Uterus (tissue), 4 donors: ENCODE results near the gene CSAG1. TPM values are rescaled to one million over a fixed set of nuclear protein-coding genes. Genes with fewer than 3 reads are reported as not detected.
"Not testable (repeated sequence)": the region's sequence is repeated elsewhere in the genome, so short reads cannot be mapped to it uniquely, and the experiment has no call there.

Experiments used
- DNase-seq, 2 donors: peaks; one replicate each; pipeline ENCODE4 v3.0.0-alpha.2; 2019 to 2020
- H3K27ac ChIP-seq, 2 donors: fragments of 200-600 bp; sonication (generic); 1 replicate in 1 of 2; 2 replicates in 1 of 2; pipeline ENCODE4 v1.5.1; 2016 to 2018
- H3K27me3 ChIP-seq, 2 donors: fragments of 200-600 bp; sonication (generic); one replicate each; pipeline ENCODE4 v1.5.1; 2018 to 2019; ENCODE audit warnings: control low read depth in 1 of 2
- H3K36me3 ChIP-seq, 2 donors: fragments of 200-600 bp; sonication (generic); one replicate each; pipeline ENCODE4 v1.5.1; 2019; ENCODE audit warnings: control low read depth in 1 of 2
- H3K4me1 ChIP-seq, 2 donors: fragments of 200-600 bp; sonication (generic); one replicate each; pipeline ENCODE4 v1.5.1; 2018 to 2019; ENCODE audit warnings: control low read depth in 1 of 2
- H3K4me3 ChIP-seq, 2 donors: fragments of 200-600 bp; sonication (generic); 1 replicate in 1 of 2; 2 replicates in 1 of 2; pipeline ENCODE4 v1.5.1; 2018 to 2019; ENCODE audit warnings: mild to moderate bottlenecking in 1 of 2
- H3K9me3 ChIP-seq, 2 donors: fragments of 200-600 bp; sonication (generic); one replicate each; pipeline ENCODE4 v1.5.1; 2019; ENCODE audit warnings: control low read depth in 1 of 2
- intact Hi-C: fragments of 100-400 bp; cut with DNase I; formaldehyde crosslinking; loops from one replicate; pipeline ENCODE4 v1.15.1; 2023; ENCODE audit warnings: low total_unique reads
- total RNA-seq, 4 donors: library from RNA; depleted of rRNA in 3 of 4; stranded (reverse); fragments of >200 nt in 3 of 4; gene quantifications; one replicate each; pipeline versions ENCODE4 v1.1.0 to v1.2.4, GENCODE V29; 2014 to 2023
- donor health status: DM: yes; HTN: yes; CAD: no.

The CSAG1 gene
- total RNA-seq, 4 donors from 2014 or later: not detected

- H3K36me3 ChIP-seq, H3K9me3 ChIP-seq, H3K4me1 ChIP-seq, DNase-seq, H3K4me3 ChIP-seq, H3K27ac ChIP-seq, H3K27me3 ChIP-seq, intact Hi-C loops: not testable (repeated sequence)
Observed at GRCh38 chrX:152709173-152709572, 24.3 kb downstream of the CSAG1 start, which contains the start of gene CSAG2. Gene CSAG2, minus strand, starts transcription at chrX:152709273. Its CDS starts 161 bp downstream, at chrX:152709112.

- H3K4me3 ChIP-seq, H3K36me3 ChIP-seq, DNase-seq, H3K9me3 ChIP-seq, H3K4me1 ChIP-seq, H3K27me3 ChIP-seq, H3K27ac ChIP-seq, intact Hi-C loops: not testable (repeated sequence)
Observed at GRCh38 chrX:152706500-152706899, 27.0 kb downstream of the CSAG1 start.

- H3K9me3 ChIP-seq, H3K36me3 ChIP-seq, H3K4me1 ChIP-seq, H3K27ac ChIP-seq, H3K27me3 ChIP-seq, H3K4me3 ChIP-seq, DNase-seq, intact Hi-C loops: not testable (repeated sequence)
Observed at GRCh38 chrX:152700390-152700789, 33.1 kb downstream of the CSAG1 start.

- H3K36me3 ChIP-seq, H3K4me3 ChIP-seq, DNase-seq, intact Hi-C loops, H3K27me3 ChIP-seq, H3K27ac ChIP-seq, H3K4me1 ChIP-seq, H3K9me3 ChIP-seq: not testable (repeated sequence)
Observed at GRCh38 chrX:152697952-152698931, 35.3 kb downstream of the CSAG1 start, which contains the start of gene MAGEA3. Gene MAGEA3, plus strand, starts transcription at chrX:152698794. Its CDS starts 2,039 bp downstream, at chrX:152700833.

GRCh38 chrX:152681012-152681411 is 52.5 kb downstream of the CSAG1 start:
- H3K9me3 ChIP-seq, H3K4me3 ChIP-seq, H3K27me3 ChIP-seq, H3K36me3 ChIP-seq, intact Hi-C loops, H3K27ac ChIP-seq, H3K4me1 ChIP-seq, DNase-seq: not testable (repeated sequence)

Other genes with a start within 250 kb of the CSAG1 start
- gene GABRQ, start 95.8 kb downstream of the CSAG1 start, total RNA-seq: 1 to 10 TPM in 1 of 4 donors, under 1 TPM in 1, not detected in 2; 0.55 to 3.4 TPM
- gene MAGEA3, start 34.9 kb downstream of the CSAG1 start, total RNA-seq: not detected
- gene CSAG2, start 24.4 kb downstream of the CSAG1 start, total RNA-seq: not detected
- not detected for gene MAGEA2B, start 19.1 kb downstream of the CSAG1 start, total RNA-seq
- gene MAGEA12, start within 50 bp of the CSAG1 start, total RNA-seq: not detected
- not detected for gene MAGEA2, start 20.1 kb upstream of the CSAG1 start, total RNA-seq
- not detected for gene CSAG3, start 25.5 kb upstream of the CSAG1 start, total RNA-seq
- under 1 TPM in 1 of 4 donors, not detected in 3; 0.21 TPM for gene MAGEA6, start 36.0 kb upstream of the CSAG1 start, total RNA-seq
- gene CETN2, start 97.0 kb upstream of the CSAG1 start, total RNA-seq: 10 to 100 TPM; 37.9 to 61.5 (median 45.4) TPM
- 10 to 100 TPM in 2 of 4 donors, 1 to 10 TPM in 2; 1.5 to 12.6 (median 8.6) TPM for gene NSDHL, start 97.3 kb upstream of the CSAG1 start, total RNA-seq
- 10 to 100 TPM in 2 of 4 donors, 1 to 10 TPM in 2; 1.3 to 32.6 (median 12.1) TPM for gene ZNF185, start 164.3 kb upstream of the CSAG1 start, total RNA-seq